Gastrocnemius medialis (tissue), 4 donors: ENCODE measurements around the gene IGF2BP2.

Experiments
- POLR2A ChIP-seq, 2 donors: fragments of 450-650 bp; IDR thresholded peaks; one replicate each; pipeline ENCODE4 v1.6.1; 2017; ENCODE audit warnings: antibody characterized with exemption in 2 of 2, mild to moderate bottlenecking in 2 of 2, moderate library complexity in 2 of 2
- TF ChIP-seq, protein P1 (sequence below), 5 experiments: fragments of 450-650 bp in 3 of 5; fragments of 200-600 bp in 2 of 5; sonication (generic) in 2 of 5; IDR thresholded peaks in 4 of 5; conservative IDR thresholded peaks in 1 of 5; 1 replicate in 4 of 5; 2 replicates in 1 of 5; pipeline ENCODE4 v1.5.1; 2016 to 2019; ENCODE audit warnings: antibody characterized with exemption in 5 of 5, mild to moderate bottlenecking in 3 of 5, moderate library complexity in 3 of 5

DNA sequence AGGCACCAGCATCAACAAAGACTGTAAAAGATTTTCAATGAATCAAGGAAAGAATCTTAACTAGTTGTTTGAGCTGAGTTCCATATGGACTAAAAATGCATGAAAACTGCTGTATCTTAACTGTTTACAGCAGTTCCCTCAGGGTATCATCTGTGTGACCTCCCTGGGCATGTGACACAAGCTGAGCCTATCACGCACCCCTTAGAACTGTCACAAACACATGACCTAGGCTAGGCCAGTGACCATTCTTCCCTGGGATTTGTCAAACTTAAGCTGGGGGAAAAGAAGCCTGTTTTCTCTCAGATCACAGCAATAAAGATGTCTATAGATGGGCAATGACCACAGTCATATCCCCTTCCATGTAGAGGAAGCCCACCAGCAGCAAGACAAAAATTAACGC is 35.7 kb downstream of the IGF2BP2 start:
- TF ChIP-seq, protein P1, sequence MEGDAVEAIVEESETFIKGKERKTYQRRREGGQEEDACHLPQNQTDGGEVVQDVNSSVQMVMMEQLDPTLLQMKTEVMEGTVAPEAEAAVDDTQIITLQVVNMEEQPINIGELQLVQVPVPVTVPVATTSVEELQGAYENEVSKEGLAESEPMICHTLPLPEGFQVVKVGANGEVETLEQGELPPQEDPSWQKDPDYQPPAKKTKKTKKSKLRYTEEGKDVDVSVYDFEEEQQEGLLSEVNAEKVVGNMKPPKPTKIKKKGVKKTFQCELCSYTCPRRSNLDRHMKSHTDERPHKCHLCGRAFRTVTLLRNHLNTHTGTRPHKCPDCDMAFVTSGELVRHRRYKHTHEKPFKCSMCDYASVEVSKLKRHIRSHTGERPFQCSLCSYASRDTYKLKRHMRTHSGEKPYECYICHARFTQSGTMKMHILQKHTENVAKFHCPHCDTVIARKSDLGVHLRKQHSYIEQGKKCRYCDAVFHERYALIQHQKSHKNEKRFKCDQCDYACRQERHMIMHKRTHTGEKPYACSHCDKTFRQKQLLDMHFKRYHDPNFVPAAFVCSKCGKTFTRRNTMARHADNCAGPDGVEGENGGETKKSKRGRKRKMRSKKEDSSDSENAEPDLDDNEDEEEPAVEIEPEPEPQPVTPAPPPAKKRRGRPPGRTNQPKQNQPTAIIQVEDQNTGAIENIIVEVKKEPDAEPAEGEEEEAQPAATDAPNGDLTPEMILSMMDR (IDR thresholded peaks at IDR 0.05 in 4 of 5, conservative IDR thresholded peaks at IDR 0.05 in 1 of 5): no peak
- TF ChIP-seq POLR2A (IDR thresholded peaks at IDR 0.05): no peak
